Measurements from ENCODE around the gene MSL1. TPM values are rescaled to one million over a fixed set of nuclear protein-coding genes. Genes with fewer than 3 reads are reported as not detected.

MSL1 gene
- polyA plus RNA-seq (ENCODE audit: insufficient read length in 3 of 3) = 100 to 1,000 TPM; 154 to 184 (median 157) TPM

GRCh38 chr17:40121181-40122135, at the start of gene MSL1:
Gene MSL1 (plus strand): TSS chr17:40121971. CDS start chr17:40122613, 642 bp downstream.
- no peak for DNase-seq (ENCODE audit: low read depth in 3 of 3, low spot score in 2 of 3)

GRCh38 chr17:40072040-40072734, 49.6 kb upstream of the MSL1 start:
- no peak for DNase-seq (ENCODE audit: low read depth in 3 of 3, low spot score in 2 of 3)

- no peak for DNase-seq (ENCODE audit: low read depth in 3 of 3, low spot score in 2 of 3)
These were observed 48.9 kb upstream of the MSL1 start for GRCh38 chr17:40072735-40073346.

GRCh38 chr17:40073454-40074174, 48.2 kb upstream of the MSL1 start:
- DNase-seq (ENCODE audit: low read depth in 3 of 3, low spot score in 2 of 3) = no peak

- no peak for DNase-seq (ENCODE audit: low read depth in 3 of 3, low spot score in 2 of 3)
These were observed 47.6 kb upstream of the MSL1 start for GRCh38 chr17:40074175-40074512.

GRCh38 chr17:40074871-40075200, 46.9 kb upstream of the MSL1 start:
- DNase-seq (ENCODE audit: low read depth in 3 of 3, low spot score in 2 of 3) = no peak

- DNase-seq (ENCODE audit: low read depth in 3 of 3, low spot score in 2 of 3) = no peak
These were observed 46.4 kb upstream of the MSL1 start for GRCh38 chr17:40075201-40075941.

GRCh38 chr17:40075942-40076498, 45.8 kb upstream of the MSL1 start:
- no peak for DNase-seq (ENCODE audit: low read depth in 3 of 3, low spot score in 2 of 3)

GRCh38 chr17:40076591-40076990, 45.2 kb upstream of the MSL1 start:
- no peak for DNase-seq (ENCODE audit: low read depth in 3 of 3, low spot score in 2 of 3)

- no peak for DNase-seq (ENCODE audit: low read depth in 3 of 3, low spot score in 2 of 3)
These were observed 42.2 kb upstream of the MSL1 start for GRCh38 chr17:40079545-40079944.

- no peak for DNase-seq (ENCODE audit: low read depth in 3 of 3, low spot score in 2 of 3)
These were observed 37.3 kb upstream of the MSL1 start for GRCh38 chr17:40084477-40084876.

- no peak for DNase-seq (ENCODE audit: low read depth in 3 of 3, low spot score in 2 of 3)
These were observed 35.4 kb upstream of the MSL1 start for GRCh38 chr17:40086150-40087044.

GRCh38 chr17:40087049-40087794, 34.5 kb upstream of the MSL1 start:
- no peak for DNase-seq (ENCODE audit: low read depth in 3 of 3, low spot score in 2 of 3)

GRCh38 chr17:40087903-40088718, 33.7 kb upstream of the MSL1 start:
- no peak for DNase-seq (ENCODE audit: low read depth in 3 of 3, low spot score in 2 of 3)

- no peak for DNase-seq (ENCODE audit: low read depth in 3 of 3, low spot score in 2 of 3)
These were observed 32.5 kb upstream of the MSL1 start for GRCh38 chr17:40089077-40089895.
